Left ventricle myocardium inferior (tissue), 1 donor: ENCODE measurements around the gene BCDIN3D. TPM values are rescaled to one million over a fixed set of nuclear protein-coding genes. Genes with fewer than 3 reads are reported as not detected.
"Not testable (repeated sequence)": the region's sequence is repeated elsewhere in the genome, so short reads cannot be mapped to it uniquely, and the experiment has no call there.

Source experiments
- DNase-seq: peaks from one replicate; pipeline ENCODE4 v3.0.0-alpha.2; 2020
- H3K27ac ChIP-seq: fragments of 200-600 bp; replicated peaks from 2 replicates; pipeline ENCODE4 v1.8.0; 2021
- H3K27me3 ChIP-seq: fragments of 200-600 bp; 2 replicates; pipeline ENCODE4 v1.8.0; 2021; ENCODE audit warnings: low read depth
- H3K36me3 ChIP-seq: fragments of 200-600 bp; 2 replicates; pipeline ENCODE4 v1.8.0; 2021
- H3K4me1 ChIP-seq: fragments of 200-600 bp; 2 replicates; pipeline ENCODE4 v1.8.0; 2021
- H3K4me3 ChIP-seq: fragments of 200-600 bp; 2 replicates; pipeline ENCODE4 v1.8.0; 2021; ENCODE audit warnings: mild to moderate bottlenecking, moderate library complexity
- H3K9me3 ChIP-seq: fragments of 200-600 bp; replicated peaks from 2 replicates; pipeline ENCODE4 v1.8.0; 2021
- CTCF ChIP-seq: fragments of 200-600 bp; IDR thresholded peaks from 2 replicates; pipeline ENCODE4 v1.8.0; 2021; ENCODE audit warnings: antibody characterized with exemption, mild to moderate bottlenecking, borderline replicate concordance
- intact Hi-C: fragments of 100-400 bp; cut with micrococcal nuclease; formaldehyde crosslinking; loops from one replicate; pipeline ENCODE4 v1.11.0; 2022
- total RNA-seq: library from RNA; stranded (reverse); fragmentation: NEBNext Ultra II Directional; extraction: Animal tissue kit (Norgen Biotek cat#: 25700); gene quantifications from one replicate; pipeline ENCODE4 v1.2.1, GENCODE V29; 2021
- donor health status: DM: no; HTN: yes; CAD: no; lungs with severe emphysema.

Gene BCDIN3D
- total RNA-seq, 1 donor from 2014 or later, result 2.9 TPM

GRCh38 chr12:49863946-49864797 is 21.3 kb upstream of the BCDIN3D start:
- Histone ChIP-seq H3K9me3 (no peaks in the 10 kb centered on the region), H3K36me3 (no peaks in the 10 kb centered on the region), H3K27ac (no peak overlapping the region), H3K27me3 (peaks cover 20% of the 10 kb centered on the region), H3K4me1 (peaks cover 24% of the 10 kb centered on the region), H3K4me3 (no peak overlapping the region)
- intact Hi-C loops, result loop anchor here (10.0 kb wide), 2 partner anchors 81 to 191 kb away; partner anchors contain the start of gene ASIC1
- no peak for DNase-seq
- TF ChIP-seq CTCF, result no peak

- H3K4me1 ChIP-seq, H3K9me3 ChIP-seq, H3K36me3 ChIP-seq, H3K4me3 ChIP-seq, H3K27ac ChIP-seq, DNase-seq: not testable (repeated sequence)
- intact Hi-C loops, result loop anchor here (10.0 kb wide), 2 partner anchors 84 to 194 kb away; partner anchors contain the start of gene ASIC1
- H3K27me3 ChIP-seq, result peaks cover 20% of the 10 kb centered on the region
Observed at GRCh38 chr12:49860921-49861320, 18.0 kb upstream of the BCDIN3D start.

- H3K4me3 ChIP-seq, H3K36me3 ChIP-seq, H3K9me3 ChIP-seq, H3K4me1 ChIP-seq, H3K27ac ChIP-seq, DNase-seq, intact Hi-C loops: not testable (repeated sequence)
- peaks cover 12% of the 10 kb centered on the region for H3K27me3 ChIP-seq
Observed at GRCh38 chr12:49855890-49856289, 13.0 kb upstream of the BCDIN3D start.

- peaks cover 21% of the 10 kb centered on the region for H3K27me3 ChIP-seq
- H3K27ac ChIP-seq, result no peak overlapping the region
- H3K9me3 ChIP-seq, result no peaks in the 10 kb centered on the region
- no peak overlapping the region for H3K4me3 ChIP-seq
- H3K4me1 ChIP-seq, result no peaks in the 10 kb centered on the region
- no peak for TF ChIP-seq CTCF
- DNase-seq, result no peak
- intact Hi-C loops, result no loop called here
- H3K36me3 ChIP-seq, result no peaks in the 10 kb centered on the region
Observed at GRCh38 chr12:49854976-49855375, 12.1 kb upstream of the BCDIN3D start.

- DNase-seq, result no peak
- no peak overlapping the region for H3K27ac ChIP-seq
- no peaks in the 10 kb centered on the region for H3K4me1 ChIP-seq
- TF ChIP-seq CTCF, result no peak
- H3K27me3 ChIP-seq, result peaks cover 34% of the 10 kb centered on the region
- no peak overlapping the region for H3K4me3 ChIP-seq
- H3K9me3 ChIP-seq, result no peaks in the 10 kb centered on the region
- intact Hi-C loops, result no loop called here
- H3K36me3 ChIP-seq, result no peaks in the 10 kb centered on the region
Observed at GRCh38 chr12:49853671-49854070, 10.8 kb upstream of the BCDIN3D start.

- intact Hi-C loops, result no loop called here
- H3K27ac ChIP-seq, result no peak overlapping the region
Observed at GRCh38 chr12:49847161-49847560, 4.3 kb upstream of the BCDIN3D start.

More at GRCh38 chr12:49847161-49847560, 4.3 kb upstream of the BCDIN3D start:
- H3K27me3 ChIP-seq, result peaks cover 33% of the 10 kb centered on the region
- H3K9me3 ChIP-seq, result no peaks in the 10 kb centered on the region
- DNase-seq, result no peak
- no peak overlapping the region for H3K4me3 ChIP-seq
- H3K36me3 ChIP-seq, result no peaks in the 10 kb centered on the region
- no peak for TF ChIP-seq CTCF
- H3K4me1 ChIP-seq, result peaks cover 15% of the 10 kb centered on the region
